Chondrocyte (in vitro differentiated cells): ENCODE measurements around the gene PLCE1. TPM values are rescaled to one million over a fixed set of nuclear protein-coding genes. Genes with fewer than 3 reads are reported as not detected.

Experiments
- DNase-seq: peaks from one replicate; pipeline ENCODE4 v3.0.0; 2021; ENCODE audit warnings: mixed read lengths, low spot score
- H3K27ac Mint-ChIP-seq: one replicate; pipeline ENCODE4 v1.8.0; 2021; ENCODE audit warnings: mild to moderate bottlenecking, moderate library complexity, mixed read lengths; ENCODE audit not compliant: unreplicated experiment
- H3K27me3 Mint-ChIP-seq: 2 replicates; pipeline ENCODE4 v1.8.0; 2021; ENCODE audit warnings: low read depth, mixed read lengths
- H3K36me3 Mint-ChIP-seq: 2 replicates; pipeline ENCODE4 v1.8.0; 2021; ENCODE audit warnings: low read depth, mixed read lengths
- H3K4me1 Mint-ChIP-seq: 2 replicates; pipeline ENCODE4 v1.8.0; 2021; ENCODE audit warnings: low read depth, mild to moderate bottlenecking, mixed read lengths
- H3K4me3 Mint-ChIP-seq: one replicate; pipeline ENCODE4 v1.8.0; 2021; ENCODE audit warnings: mild to moderate bottlenecking, moderate library complexity, mixed read lengths; ENCODE audit not compliant: unreplicated experiment
- H3K9me3 Mint-ChIP-seq: 2 replicates; pipeline ENCODE4 v1.8.0; 2021; ENCODE audit warnings: low read depth, mixed read lengths
- long read RNA-seq: library from polyadenylated mRNA; stranded (forward); transcript quantifications from one replicate; pipeline ENCODE4 v2.0.0, GENCODE V29; 2021
- total RNA-seq: library from RNA; stranded (reverse); gene quantifications from 3 replicates; pipeline ENCODE4 v1.2.1, GENCODE V29; 2021
- TF ChIP-seq, protein P1 (sequence below): fragments of 200-600 bp; sonication (generic); IDR thresholded peaks from 2 replicates; pipeline ENCODE4 v1.5.0; 2021; ENCODE audit warnings: antibody characterized with exemption, mild to moderate bottlenecking, moderate library complexity

The PLCE1 gene
- 9.9 to 14.7 TPM (median 10.6 TPM) in 3 replicates for total RNA-seq
- long read RNA-seq, partial matches to known transcripts = 2 of 7 reads
- long read RNA-seq, other reads (novel, unspliced or antisense) = 5 of 7 reads

DNA sequence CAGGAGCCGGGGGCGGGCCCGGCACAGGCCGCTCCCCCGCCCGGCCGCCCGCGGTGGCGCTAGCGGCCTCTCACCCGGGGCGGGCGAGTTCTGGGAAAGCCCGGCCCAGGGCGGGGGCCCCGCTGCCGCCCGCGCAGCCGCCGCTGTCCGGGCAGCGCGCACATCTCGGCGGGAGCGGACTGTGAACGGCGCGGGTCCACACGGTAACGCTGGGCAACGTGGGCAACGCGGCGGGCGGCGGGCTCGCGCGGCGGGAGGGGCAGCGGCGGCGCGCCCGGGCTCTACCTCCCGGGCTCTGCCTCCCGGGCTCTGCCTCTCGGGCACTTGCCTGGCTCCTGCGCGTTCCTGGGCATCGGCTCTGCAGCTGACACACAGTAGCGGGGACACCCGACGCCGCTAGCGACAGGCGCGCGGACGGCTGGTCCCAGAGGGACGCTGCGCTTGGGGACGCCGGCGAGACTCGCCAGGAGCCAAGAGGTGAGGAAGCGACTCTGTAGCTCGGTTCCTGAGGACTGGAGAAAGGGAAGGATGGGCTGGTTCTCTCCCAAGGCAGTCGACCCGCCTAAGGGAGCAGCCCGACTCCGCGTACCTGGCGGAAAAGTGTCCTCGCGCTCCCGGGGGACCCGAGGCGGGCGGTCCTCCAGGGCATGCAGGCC, at the start of gene PLCE1:
Gene PLCE1, plus strand, starts transcription at position 150 of the 656 bp plus-strand sequence. CDS start 37,116 bp downstream, outside the sequence.
- Mint-ChIP-seq H3K36me3 (no peaks in the 10 kb centered on the region), H3K27me3 (no peaks in the 10 kb centered on the region), H3K4me1 (peaks cover 54% of the 10 kb centered on the region), H3K9me3 (no peaks in the 10 kb centered on the region), H3K27ac (peak within 1 kb of the TSS; percentile 81), H3K4me3 (peak within 1 kb of the TSS; percentile 77)
- TF ChIP-seq, protein P1, sequence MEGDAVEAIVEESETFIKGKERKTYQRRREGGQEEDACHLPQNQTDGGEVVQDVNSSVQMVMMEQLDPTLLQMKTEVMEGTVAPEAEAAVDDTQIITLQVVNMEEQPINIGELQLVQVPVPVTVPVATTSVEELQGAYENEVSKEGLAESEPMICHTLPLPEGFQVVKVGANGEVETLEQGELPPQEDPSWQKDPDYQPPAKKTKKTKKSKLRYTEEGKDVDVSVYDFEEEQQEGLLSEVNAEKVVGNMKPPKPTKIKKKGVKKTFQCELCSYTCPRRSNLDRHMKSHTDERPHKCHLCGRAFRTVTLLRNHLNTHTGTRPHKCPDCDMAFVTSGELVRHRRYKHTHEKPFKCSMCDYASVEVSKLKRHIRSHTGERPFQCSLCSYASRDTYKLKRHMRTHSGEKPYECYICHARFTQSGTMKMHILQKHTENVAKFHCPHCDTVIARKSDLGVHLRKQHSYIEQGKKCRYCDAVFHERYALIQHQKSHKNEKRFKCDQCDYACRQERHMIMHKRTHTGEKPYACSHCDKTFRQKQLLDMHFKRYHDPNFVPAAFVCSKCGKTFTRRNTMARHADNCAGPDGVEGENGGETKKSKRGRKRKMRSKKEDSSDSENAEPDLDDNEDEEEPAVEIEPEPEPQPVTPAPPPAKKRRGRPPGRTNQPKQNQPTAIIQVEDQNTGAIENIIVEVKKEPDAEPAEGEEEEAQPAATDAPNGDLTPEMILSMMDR = no peak
- DNase-seq = peak; percentile 89

DNA sequence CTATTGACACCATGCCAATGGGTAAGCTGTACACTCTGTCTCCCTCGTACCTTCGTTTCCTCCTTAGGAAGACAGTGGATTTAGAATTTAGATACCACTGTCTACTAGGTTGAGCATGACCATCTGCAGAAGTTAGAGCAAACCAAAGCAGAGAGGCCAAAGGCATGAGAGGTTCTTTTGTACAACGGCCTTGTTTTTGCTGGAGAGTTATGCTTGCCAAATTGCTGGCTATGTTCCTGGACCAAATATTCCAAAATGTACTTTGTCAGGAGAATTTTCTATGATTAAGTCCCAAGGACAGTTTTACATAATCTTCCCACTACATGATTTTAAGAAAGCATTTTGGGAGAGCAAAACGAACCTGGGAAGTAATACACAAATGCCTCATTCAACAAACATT, 47.9 kb upstream of the PLCE1 start:
- Mint-ChIP-seq H3K4me3 (no peak overlapping the region), H3K36me3 (no peaks in the 10 kb centered on the region), H3K27ac (no peak overlapping the region), H3K9me3 (no peaks in the 10 kb centered on the region), H3K27me3 (no peaks in the 10 kb centered on the region), H3K4me1 (peaks cover 43% of the 10 kb centered on the region)
- no peak for DNase-seq
- TF ChIP-seq, protein P1 = no peak

DNA sequence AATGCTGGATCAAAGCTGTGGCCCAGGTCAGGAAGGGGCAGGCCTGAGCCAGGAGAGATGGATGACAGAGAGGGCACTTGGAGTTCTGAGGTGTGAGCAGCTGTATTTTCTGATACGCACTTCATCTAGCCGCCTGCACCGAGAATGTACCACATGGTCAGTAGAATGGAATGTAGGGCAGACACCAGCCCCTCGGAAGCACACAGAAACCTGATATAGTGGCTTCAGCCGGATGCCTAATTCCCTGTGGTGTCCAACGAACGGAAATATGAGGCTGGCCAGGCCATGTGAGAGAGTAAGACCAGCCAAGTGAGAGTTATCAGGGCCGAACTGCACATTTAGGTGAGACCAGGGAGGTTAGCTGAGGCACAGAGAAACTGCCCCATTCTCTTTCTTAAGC, 46.7 kb upstream of the PLCE1 start:
- H3K36me3 Mint-ChIP-seq = no peaks in the 10 kb centered on the region
- H3K9me3 Mint-ChIP-seq = no peaks in the 10 kb centered on the region
- peak overlapping the region; percentile 83 for H3K27ac Mint-ChIP-seq
- H3K27me3 Mint-ChIP-seq = no peaks in the 10 kb centered on the region
- DNase-seq = no peak
- H3K4me3 Mint-ChIP-seq = no peak overlapping the region
- H3K4me1 Mint-ChIP-seq = peaks cover 46% of the 10 kb centered on the region
- TF ChIP-seq, protein P1 = no peak

DNA sequence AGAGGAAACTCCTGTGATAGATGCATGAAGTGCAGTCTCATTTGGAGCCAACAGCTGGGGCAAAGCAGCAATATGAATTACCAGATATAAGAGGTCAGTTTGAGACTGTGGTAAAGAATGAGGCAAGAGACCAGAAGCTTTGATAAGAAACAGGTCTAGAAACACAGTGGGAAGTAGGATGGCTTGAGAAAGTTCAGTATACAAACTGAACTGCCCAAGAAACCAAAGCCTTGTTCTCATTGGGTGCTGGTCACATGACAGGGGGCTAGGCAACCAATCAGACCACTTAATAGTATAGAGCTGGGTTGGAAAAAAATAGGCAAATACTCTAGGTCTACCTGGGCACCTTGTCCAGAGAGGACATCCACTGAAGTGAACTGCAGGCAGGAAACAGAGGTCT, 46.2 kb upstream of the PLCE1 start:
- Mint-ChIP-seq H3K27ac (peak overlapping the region; percentile 83), H3K9me3 (no peaks in the 10 kb centered on the region), H3K4me1 (peaks cover 46% of the 10 kb centered on the region), H3K27me3 (no peaks in the 10 kb centered on the region), H3K36me3 (no peaks in the 10 kb centered on the region), H3K4me3 (no peak overlapping the region)
- no peak for DNase-seq
- TF ChIP-seq, protein P1 = no peak

DNA sequence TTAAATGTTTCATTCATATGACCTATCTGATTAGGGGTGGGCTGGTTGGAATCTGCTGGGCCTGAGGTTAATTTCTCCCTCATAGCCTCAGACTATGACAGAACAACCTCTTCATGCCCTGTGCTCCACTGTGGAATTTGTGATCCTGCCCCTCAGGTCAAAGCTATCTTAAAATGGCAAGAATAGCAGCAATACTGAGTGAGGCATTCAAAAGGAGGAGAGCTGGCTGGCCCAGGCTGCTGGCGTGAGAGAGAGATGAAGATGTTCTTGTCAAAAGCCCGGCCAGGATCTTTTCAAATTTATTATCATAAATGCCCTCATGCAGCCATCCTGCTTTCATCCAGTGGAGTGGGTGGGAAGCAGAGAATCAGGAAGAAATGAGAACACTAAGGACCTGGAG, 41.8 kb upstream of the PLCE1 start:
- no peak overlapping the region for H3K27ac Mint-ChIP-seq
- TF ChIP-seq, protein P1 = no peak
- no peaks in the 10 kb centered on the region for H3K9me3 Mint-ChIP-seq
- no peak for DNase-seq
- no peak overlapping the region for H3K4me3 Mint-ChIP-seq
- H3K27me3 Mint-ChIP-seq = no peaks in the 10 kb centered on the region
- H3K36me3 Mint-ChIP-seq = no peaks in the 10 kb centered on the region
- peaks cover 19% of the 10 kb centered on the region for H3K4me1 Mint-ChIP-seq
